HG03575 (cell line): ENCODE results near the gene ANGPTL2.

Source experiments
- ATAC-seq: cut with Tn5 transposase; IDR thresholded peaks from one replicate; pipeline ENCODE4 v1.9.1; 2021; ENCODE audit not compliant: unreplicated experiment, insufficient number of reproducible peaks, low FRiP score; ENCODE audit errors: extremely low read depth

ANGPTL2 gene

DNA sequence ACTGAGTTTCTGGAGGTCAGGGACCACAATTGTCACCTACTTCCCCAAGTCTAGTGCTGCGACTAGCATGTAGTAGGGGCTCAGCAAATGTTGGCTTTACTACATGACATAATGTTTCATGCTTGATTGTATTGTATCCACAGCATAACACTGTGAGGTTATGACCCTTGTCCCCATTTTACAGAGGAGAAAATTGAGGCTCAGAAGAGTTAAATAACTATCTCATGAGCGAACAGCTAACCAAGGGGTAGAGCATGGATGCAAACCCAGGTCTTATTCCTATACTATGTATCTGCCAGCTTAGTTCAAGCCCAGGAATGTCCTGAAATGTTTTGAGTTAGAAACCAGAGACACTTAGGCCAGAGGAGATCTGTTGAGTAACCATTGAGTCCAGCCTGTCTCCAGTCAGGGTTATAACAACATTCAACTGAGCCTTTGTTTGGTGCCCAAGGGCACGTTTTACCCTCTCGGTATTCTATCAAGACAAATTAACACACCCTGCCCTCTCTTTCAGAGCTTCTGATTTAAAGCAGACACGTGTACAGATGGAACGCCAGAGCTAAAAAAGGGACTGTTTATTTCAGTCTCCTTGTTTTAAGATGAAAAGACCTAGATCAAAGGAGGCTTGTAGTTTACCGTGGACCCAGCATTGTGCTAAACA is 16.5 kb downstream of the ANGPTL2 start:
- ATAC-seq, result no peak

DNA sequence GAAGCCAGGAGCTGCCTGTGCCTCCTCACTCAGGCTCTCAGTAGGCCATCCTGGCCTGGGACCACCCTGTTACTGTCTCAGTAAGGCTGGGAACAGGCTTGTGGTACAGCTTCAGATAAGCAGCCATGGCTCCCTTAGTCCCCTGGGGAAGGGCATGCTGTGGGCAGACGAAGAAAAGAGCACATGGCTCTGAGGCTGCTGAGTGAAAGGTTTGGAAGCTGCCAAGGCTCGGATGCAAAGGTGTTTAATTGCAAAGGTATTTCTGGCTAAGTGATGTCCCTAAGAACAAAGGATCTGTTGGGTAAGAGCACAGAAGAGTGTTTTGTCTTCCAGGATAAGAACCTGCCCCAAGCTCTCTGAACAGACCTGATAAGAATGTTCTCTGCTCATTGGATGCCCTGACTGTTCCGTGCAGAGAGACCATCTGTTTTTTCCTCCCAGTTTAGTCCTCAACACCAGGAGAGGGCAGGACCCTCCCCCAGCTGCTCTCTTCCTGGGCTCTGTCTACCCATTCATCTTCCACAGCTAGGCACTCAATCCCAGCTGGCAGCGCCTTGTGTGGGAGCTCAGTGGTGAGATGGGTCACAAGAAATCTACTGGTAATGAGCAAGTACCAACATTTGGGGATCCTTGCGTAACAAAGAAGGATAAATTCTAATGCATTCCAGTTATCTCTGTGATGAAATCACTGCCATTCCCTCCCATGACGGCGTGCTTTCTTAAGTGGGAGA is 17.7 kb downstream of the ANGPTL2 start:
- ATAC-seq, result no peak

DNA sequence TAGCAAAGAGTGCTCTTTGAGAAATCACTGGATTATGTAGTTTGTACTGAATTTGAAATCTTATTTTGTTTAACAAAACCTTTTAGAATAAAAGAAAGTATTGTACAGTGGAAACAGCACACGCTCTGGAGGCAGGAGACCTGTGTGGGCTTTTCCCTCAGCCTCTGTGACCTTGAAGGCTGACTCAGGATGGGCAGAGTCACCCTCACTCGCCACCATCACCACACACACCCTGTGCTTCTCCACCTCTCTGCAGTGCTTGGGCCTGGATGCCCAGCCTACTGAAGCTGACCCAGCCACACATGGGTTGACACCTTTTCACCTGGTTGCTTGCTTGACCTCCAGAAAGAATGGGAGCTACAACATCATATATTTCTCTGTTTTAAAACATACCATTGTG is 19.6 kb downstream of the ANGPTL2 start:
- no peak for ATAC-seq

DNA sequence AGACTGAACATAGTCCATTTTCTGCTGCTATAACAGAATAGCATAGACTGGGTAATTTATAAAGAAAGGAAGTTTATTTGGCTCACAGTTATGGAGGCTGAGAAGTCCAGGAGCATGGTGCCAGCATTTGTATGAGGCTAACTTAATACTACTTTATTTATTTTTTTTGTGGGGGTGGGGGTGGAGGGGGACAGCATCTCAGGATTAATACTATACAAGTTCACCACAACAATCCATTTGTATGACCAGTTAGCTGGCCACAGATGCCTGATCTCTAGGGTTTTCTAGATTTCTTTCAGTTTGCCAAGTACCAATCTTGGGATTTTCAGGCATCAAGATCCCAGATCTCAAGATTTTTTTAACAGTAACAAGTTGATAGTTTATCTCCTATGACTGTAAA is 20.3 kb downstream of the ANGPTL2 start:
- ATAC-seq, result no peak

DNA sequence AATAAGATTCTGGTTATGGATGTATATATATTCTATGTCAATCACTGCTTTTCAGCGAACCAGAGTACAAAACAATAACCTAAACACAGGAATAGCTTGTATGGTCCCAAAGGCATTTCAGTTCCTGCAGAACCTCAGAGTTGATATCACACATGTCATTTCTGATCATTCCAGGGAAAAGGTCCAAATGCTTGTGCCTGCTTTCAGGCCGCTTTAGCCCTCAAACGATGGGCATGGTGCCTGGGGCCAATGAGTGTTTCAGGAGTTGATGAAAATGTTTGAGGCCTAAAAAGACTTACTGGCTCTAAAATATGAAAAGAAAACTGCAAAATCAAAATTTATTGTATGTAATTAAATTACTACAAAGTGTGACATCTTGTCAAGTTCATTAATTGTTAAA is 22.8 kb downstream of the ANGPTL2 start:
- ATAC-seq, result no peak

DNA sequence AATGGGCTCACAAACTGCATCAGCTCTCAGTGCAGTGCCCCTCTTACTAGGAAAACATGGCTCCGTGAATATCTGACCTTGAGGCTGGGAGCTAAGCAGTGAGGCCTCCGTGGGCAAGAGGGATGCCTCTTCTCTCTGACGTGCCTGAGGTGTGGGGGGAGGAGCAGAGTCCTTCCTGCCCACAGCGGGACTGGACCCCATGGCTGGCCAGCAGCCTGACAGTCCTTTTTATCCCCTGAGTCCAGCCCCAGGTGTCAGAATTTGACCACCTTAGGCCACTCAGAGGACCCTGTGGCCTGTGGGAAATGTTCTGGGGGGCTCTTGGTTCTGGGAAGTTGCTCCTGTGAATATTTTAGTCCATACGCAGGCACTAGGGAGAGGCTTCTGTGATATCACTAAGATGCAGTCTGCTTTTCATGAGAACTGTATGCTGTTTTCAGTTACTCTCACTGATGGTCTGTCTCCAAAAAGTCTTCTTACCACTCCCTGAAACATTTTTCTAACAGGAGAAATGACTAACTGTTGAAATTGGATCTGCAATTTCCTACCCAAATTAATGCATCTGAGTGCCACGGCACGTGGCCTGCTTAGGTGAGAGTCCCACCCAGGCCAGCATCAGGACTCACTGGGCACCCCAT is 23.4 kb downstream of the ANGPTL2 start:
- ATAC-seq, result no peak

DNA sequence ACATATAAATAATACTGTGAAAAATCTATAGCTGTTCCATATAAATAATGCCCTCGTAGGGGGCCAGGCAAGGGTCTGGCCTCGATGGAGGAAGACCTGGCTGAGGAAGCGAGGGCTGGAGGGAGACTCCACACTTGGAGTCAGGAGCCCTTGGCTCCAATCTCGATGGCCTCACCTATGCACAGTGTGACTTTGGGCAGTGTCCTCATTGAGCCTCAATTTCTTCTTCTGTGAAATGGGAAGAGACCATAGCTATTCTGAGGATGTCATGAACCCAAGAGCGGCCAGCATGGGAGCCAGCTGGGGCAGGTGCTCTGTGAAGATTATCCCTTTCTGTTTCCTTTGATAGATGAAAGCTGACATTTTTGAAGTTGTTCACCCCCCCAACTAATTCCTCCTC is 24.8 kb downstream of the ANGPTL2 start:
- ATAC-seq, result no peak

DNA sequence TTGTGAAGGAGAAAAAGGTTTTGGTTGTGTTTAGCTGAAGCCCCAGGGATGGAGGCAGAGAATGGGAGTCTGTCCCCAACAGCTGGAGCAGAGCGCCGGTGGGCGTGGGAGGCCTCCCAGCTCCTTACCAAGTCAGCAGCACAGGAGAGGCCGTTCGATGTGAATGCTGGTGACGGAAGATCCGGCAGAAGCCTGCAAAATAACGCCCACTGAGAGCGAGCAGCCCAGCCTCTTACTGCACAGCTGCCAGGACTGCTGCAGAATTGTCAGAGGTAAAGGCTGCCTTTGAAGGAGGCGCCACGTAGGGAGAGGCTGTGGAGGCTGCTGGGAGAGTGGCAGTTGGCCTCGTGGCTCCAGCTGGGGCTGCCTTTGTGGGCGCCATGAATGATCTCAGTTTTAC is 26.2 kb downstream of the ANGPTL2 start:
- no peak for ATAC-seq

DNA sequence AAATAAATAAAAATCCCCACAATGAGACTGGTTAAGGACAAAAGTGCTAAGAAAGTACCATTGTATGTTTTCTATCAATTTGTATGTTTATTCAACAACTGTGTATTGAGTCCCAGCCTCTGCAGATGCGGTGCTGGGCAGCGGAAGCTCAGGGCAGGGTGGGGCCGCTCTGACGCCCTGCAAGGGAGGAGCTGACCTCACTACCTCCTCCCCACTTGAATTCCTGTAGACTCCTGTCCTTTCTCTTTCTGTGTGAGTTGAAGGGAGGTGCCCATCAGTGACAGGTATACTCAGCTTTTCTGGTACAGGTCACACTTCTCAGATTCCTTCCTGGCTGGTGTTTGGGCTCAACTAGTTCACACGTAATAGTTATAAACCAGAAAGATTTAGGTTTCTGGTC is 27.0 kb downstream of the ANGPTL2 start:
- no peak for ATAC-seq

DNA sequence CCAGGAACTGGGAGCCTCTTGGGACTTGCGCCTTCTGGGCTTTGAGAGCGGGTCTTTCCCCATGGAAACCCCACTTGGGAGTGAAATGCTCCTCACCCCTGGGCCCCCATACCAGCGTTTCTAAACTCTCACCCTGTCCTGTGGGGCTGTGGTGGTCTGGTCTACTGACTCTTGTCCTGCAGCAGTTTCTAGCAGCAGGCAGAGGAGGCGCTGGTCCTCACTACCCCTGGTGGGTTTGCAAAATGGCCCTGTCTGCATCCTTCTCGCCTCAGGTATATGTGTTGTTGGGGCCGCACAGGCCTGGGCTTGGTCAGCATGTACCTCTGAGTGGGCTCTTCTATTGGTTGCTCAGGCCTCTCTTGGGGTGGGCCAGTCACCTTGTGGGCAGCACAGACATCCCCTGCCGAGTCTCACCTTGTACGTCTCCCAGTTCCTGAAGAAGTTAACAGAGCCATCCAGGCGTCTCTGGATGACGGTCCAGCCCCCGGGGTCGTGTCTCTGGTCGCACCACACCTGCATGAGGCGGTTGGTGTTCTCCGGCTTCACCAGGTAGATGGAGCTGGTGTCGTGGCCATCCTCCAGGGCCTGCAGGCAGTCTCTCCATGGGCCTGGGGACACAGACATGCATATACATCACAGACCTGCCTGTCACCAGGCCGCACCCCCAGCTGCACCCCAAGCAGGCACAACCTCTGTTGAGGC is 29.0 kb downstream of the ANGPTL2 start:
- ATAC-seq, result no peak

DNA sequence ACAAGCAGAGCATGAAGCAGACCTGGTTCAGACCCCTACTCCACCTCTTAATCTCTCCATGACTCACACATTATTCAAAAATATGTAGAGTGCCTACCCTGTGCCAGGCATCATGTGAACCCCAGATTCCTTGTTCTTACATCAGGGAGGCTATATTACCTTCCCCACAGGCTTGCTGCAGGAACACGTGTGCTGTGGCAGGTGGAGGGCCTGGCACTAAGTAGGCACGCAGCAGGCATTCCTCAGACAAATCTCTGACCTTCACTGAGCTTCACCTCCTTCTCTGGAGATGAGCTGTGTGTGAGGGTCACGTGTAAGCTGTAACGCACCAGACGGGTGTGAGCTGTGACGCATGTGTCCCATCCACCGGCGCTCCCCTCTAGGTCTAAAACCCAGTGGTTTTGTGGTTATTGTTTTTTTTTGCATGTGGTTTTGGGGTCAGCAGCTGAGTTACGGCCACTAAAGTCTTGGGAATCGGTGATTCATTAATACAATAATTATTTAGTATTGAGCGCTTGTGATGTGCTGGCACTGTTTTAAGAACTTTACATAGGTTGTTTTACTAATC is 30.3 kb downstream of the ANGPTL2 start:
- no peak for ATAC-seq

DNA sequence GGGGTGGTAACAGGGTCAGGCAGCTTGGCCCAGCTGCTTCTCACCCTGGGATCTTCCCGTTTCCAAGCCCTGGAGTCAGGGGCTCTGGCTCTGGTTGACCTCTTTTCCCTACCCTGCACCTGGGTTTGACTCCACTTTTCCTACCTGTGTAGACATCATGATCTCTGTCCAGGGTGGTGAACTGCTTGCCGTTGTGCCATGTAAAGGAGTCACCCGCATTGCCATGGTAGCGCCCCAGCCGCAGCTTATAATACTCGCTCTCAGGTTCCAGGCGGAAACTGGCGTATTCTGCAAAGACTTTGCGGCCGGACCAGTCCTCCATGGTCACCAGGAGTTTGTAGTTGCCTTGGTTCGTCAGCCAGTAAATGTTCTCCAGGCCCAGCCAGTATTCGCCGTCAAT is 30.9 kb downstream of the ANGPTL2 start:
- no peak for ATAC-seq

DNA sequence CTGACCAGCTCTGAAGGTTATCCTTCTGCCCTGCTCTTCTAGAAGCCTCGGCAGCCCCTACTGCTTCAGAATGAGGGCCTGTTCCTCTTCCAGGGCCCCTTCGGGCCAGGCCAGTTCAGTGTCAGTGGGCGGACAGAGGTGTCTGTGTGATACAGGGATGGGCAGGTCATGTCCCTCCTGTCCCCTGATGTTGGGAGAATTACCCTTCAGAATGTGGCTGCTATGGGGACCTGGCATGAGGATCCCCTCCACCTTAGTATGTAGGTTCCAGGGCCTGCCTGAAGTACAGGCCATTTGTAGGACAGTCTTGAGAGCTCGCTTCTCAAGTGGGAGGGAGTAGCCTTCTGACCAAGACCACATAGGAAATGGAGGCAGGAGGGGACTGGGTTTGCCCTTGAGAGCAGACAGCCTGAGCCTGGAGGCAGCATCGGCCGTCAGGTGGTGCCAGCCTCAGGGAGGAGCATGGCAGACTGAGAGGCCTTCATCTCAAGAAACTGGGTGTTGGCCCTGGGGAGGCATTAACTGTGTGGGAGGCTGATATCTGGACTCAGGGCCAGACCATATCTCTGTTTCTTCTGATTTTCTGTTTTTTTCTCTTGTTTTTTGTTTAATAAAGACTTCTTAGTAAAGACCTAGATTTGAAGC is 32.0 kb downstream of the ANGPTL2 start:
- no peak for ATAC-seq

DNA sequence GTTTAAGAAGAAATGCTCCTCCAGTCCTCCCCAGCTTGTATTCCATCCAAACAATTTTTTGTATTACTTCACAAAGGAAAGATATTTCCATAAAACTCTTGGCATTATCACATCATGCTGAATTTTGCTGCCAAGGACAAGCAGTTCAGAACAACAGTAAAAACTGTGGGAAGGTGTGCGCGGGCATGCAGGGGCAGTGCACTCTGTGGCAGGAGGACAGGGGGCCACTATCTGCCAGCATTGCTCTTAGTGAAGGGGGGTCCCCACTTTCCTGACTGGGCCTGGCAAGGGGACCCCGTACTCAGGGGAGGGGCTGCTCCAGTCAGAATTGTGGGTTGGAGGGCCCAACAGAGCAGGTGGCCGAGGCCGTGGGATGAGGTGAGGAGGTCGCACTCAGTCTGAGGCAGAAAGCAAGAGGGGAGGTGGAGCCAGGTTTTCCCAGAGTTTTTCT is 32.8 kb downstream of the ANGPTL2 start:
- no peak for ATAC-seq

DNA sequence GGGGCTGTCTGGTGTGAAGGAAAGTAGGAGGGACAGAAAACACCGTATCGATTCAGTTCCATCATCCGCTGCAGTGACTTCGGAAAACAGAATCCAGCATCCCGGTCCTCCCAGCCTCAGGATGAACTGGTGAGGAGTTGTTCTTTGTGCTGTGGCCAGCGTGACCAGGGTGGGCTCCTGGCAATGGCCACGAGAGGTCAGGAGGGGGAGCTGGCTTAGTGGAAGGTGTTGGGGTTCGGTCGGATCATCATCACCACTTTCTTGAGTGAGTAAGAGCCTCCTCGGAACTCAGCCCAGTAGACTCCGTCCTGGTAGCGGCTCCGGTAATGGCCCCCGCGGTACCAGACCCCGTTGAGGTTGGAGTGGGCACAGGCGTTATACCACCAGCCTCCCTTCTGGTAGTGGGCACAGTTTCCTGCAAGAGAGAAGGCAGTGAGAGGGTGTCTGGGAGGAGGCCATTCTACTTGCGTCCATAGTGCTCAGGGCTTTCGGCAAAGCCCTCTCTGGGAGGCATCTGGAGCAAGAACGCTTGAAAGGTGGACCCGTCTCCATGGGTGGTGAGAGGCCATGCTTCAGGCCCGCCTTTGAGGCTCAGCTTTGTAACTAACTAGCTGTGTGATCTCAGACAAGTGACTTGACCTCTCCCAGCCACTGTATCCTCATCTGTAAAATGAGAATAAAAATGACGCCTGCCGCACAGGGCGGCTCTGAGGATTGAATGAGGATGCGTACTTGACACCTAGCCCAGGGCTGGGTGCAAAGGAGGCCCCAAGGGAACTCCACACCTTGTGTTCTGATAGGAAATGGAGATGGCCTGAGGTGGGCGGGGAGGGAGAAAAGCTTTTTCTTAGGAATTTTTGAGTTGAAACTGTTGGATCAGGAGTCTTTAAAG is 33.5 kb downstream of the ANGPTL2 start:
- no peak for ATAC-seq

DNA sequence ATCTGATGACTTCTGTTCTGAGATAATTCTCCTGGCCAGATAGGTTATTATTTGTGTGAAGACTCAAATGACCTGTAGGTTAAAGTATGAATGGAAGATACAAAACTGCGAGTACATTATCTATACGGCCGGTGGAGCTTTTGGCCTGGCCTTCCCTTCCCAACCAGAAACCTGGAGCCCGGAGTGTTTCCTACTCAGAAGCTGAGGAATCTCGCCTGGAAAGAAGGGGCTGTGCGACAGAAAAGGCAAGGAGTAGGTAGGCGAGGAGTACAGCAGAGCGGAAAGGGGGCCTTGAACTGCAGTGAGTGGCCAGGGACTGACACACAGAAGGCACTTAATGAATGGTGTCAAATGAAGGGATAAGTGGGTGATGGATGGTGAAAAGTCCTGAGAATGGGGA is 34.6 kb downstream of the ANGPTL2 start:
- ATAC-seq, result no peak

DNA sequence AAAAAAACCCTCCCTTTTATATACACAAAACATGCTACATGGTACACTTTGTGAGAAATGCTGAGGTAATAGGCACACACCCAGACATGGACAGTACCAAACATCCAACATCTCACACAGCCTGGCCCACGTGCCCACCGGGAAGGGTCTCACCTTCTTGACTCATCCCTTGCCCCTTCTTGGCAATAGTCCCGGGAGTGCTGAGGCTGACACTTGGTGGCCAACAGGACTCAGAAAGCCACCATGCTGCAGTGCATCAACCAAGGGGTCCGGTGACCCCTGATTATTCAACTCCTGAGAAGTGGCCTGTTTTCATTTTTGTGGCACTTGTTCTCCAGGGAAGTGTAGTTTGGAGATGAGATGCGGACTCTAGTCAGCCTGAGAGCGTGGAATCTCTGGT is 35.0 kb downstream of the ANGPTL2 start:
- ATAC-seq, result no peak

DNA sequence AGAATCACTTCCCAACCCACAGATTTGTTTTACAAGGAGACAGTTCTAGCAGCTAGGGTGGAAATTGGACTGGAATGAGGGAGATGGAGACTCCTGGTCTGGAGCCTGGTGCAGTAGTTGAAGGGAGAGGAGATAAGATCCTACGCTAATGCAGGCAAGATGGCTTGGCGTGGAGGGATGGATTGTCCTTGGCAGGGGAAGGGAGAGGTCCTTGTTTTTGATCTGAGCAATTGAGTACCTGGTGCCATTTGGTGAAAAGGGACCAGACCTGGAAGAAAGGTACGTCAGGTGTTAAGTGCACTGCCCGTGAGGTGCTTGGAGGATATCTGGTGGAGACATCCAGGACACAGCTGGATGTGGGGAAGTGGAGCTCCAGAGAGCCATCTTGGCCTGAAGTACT is 35.7 kb downstream of the ANGPTL2 start:
- no peak for ATAC-seq
